Prostate gland (tissue), 2 donors: ENCODE measurements around the gene MTRF1L.

Experiments used
- POLR2A ChIP-seq: fragments of 450-650 bp; IDR thresholded peaks from one replicate; pipeline ENCODE4 v1.6.1; 2016; ENCODE audit warnings: antibody characterized with exemption, mild to moderate bottlenecking
- POLR2AphosphoS5 ChIP-seq: sonication (generic); formaldehyde crosslinking; IDR thresholded peaks from one replicate; pipeline ENCODE4 v1.6.1; 2017; ENCODE audit warnings: antibody characterized with exemption
- TF ChIP-seq, protein P1 (sequence below), 4 experiments: fragments of 200-600 bp in 2 of 4; fragments of 450-650 bp in 2 of 4; sonication (generic) in 2 of 4; IDR thresholded peaks; 1 replicate in 3 of 4; 2 replicates in 1 of 4; pipeline ENCODE4 v1.5.1; 2016 to 2019; ENCODE audit warnings: antibody characterized with exemption in 4 of 4, mild to moderate bottlenecking in 2 of 4, moderate library complexity in 2 of 4

DNA sequence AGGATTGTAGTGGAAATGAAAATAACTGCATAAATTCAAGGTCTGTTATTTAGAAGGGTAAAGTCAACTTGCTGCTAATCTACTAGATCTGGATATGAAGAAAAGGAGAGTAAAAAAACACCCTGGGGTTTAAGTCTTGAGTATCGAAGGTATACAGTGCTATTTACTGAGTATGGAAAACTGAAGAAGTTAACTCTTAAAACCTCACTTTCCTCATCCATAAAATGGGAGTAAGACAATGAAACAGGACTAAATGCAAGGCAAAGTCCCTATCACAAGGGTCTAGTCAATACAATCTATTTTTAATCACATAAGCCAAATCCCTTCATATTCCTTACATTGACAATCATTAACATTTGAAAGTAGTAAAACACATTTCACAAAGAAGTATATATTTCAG lies 21.9 kb downstream of the MTRF1L start:
- TF ChIP-seq, protein P1, sequence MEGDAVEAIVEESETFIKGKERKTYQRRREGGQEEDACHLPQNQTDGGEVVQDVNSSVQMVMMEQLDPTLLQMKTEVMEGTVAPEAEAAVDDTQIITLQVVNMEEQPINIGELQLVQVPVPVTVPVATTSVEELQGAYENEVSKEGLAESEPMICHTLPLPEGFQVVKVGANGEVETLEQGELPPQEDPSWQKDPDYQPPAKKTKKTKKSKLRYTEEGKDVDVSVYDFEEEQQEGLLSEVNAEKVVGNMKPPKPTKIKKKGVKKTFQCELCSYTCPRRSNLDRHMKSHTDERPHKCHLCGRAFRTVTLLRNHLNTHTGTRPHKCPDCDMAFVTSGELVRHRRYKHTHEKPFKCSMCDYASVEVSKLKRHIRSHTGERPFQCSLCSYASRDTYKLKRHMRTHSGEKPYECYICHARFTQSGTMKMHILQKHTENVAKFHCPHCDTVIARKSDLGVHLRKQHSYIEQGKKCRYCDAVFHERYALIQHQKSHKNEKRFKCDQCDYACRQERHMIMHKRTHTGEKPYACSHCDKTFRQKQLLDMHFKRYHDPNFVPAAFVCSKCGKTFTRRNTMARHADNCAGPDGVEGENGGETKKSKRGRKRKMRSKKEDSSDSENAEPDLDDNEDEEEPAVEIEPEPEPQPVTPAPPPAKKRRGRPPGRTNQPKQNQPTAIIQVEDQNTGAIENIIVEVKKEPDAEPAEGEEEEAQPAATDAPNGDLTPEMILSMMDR (IDR thresholded peaks at IDR 0.05) = no peak
- TF ChIP-seq POLR2A (no peak), POLR2AphosphoS5 (no peak)
